ENCODE data around the gene NUP188. TPM values are rescaled to one million over a fixed set of nuclear protein-coding genes. Genes with fewer than 3 reads are reported as not detected.

Gene NUP188
- total and polyA plus RNA-seq, 2 of the 13 experiments (the other 11 are each of a cell fraction or from before 2014, with no cell fraction given) = 28.0 to 38.5 TPM

GRCh38 chr9:129023036-129023907, 75.8 kb downstream of the NUP188 start (continued):
- TF ChIP-seq AHDC1 (CRISPR knock-in tag; IDR thresholded peaks at IDR 0.05; ENCODE audit: borderline replicate concordance) (no peak), ETV6 (CRISPR knock-in tag; conservative IDR thresholded peaks at IDR 0.05) (no peak), KLF15 (CRISPR knock-in tag; IDR thresholded peaks at IDR 0.05; ENCODE audit: borderline replicate concordance) (no peak), ZNF407 (CRISPR knock-in tag; IDR thresholded peaks at IDR 0.05; ENCODE audit: not compliant biosample characterization) (no peak), ZMYM3 (CRISPR knock-in tag; IDR thresholded peaks at IDR 0.05) (0 out of 2 replicates have a peak, but pooled peaks have one; percentile 29), ZSCAN30 (CRISPR knock-in tag; IDR thresholded peaks at IDR 0.05) (no peak)

Measured in HepG2 (cell line).